ENCODE data around the gene DOP1A. TPM values are rescaled to one million over a fixed set of nuclear protein-coding genes. Genes with fewer than 3 reads are reported as not detected.

DOP1A gene
- total and polyA plus RNA-seq, 2 of the 4 experiments (the other 2 are of a cell fraction) = 6.0 to 32.4 TPM

DNA sequence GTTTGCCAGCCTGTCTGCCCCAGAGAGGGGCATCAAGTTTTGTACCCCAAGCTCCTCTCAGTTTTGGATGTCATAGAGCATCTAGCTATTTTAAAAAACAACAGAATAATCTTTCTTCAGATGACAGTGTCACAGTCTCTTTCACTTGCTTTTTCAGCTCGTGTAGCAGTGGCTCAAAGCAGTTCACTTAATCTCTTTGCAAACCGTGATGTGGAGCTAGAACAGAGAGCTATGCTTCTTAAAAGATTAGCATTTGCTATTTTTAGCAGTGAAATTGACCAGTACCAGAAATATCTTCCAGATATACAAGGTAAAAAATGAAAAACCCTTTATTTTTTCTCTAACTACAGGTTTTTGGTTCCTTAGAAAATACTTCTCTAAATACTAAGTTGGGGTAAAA lies 88.3 kb downstream of the DOP1A start:
- no peak overlapping the region for H3K4me3 ChIP-seq (ENCODE audit: insufficient read depth, low read depth, low read length)
- H3K9me3 ChIP-seq (ENCODE audit: control insufficient read depth, insufficient read depth, low read length) = no peaks in the 10 kb centered on the region
- no peak overlapping the region for H2BK120ac ChIP-seq (ENCODE audit: low read depth, low read length)
- H3K9ac ChIP-seq (ENCODE audit: low read depth, low read length) = no peak overlapping the region
- no peaks in the 10 kb centered on the region for H3K79me1 ChIP-seq (ENCODE audit: low read depth in 1 of 2, low read length in 2 of 2)
- no CpG with 5 or more reads among the region's 2 CpGs for WGBS, 2 experiments (ENCODE audit: extremely low coverage in 2 of 2, insufficient read length in 1 of 2)
- H4K20me1 ChIP-seq (ENCODE audit: insufficient read depth, low read length) = no peaks in the 10 kb centered on the region
- H3K36me3 ChIP-seq (ENCODE audit: control insufficient read depth, insufficient read depth, low read length) = peaks cover 10% of the 10 kb centered on the region
- dilution Hi-C loops (cut with HindIII; ENCODE audit: low sequenced_read_pairs, unreplicated experiment) = no loop called here
- H2BK15ac ChIP-seq (ENCODE audit: low read depth, low read length) = no peak overlapping the region
- H3K4me1 ChIP-seq (ENCODE audit: control insufficient read depth, insufficient read depth, low read length) = no peaks in the 10 kb centered on the region
- H2BK5ac ChIP-seq (ENCODE audit: low read depth, low read length, poor library complexity, severe bottlenecking) = no peak overlapping the region
- DNase-seq = no peak
- H3K56ac ChIP-seq (ENCODE audit: extremely low read depth, insufficient read depth, low read length) = no peak overlapping the region
- no peak overlapping the region for H2BK20ac ChIP-seq (ENCODE audit: low read depth, low read length)
- no peaks in the 10 kb centered on the region for H3K27me3 ChIP-seq (ENCODE audit: control insufficient read depth, insufficient read depth, low read length)
- TF ChIP-seq CHD1 (IDR thresholded peaks at IDR 0.05; ENCODE audit: low read depth, low read length) (no peak), SMC3 (IDR thresholded peaks at IDR 0.05; ENCODE audit: low read depth, low read length) (no peak), MAFK (IDR thresholded peaks at IDR 0.05; ENCODE audit: low read depth, low read length) (no peak), POLR2A (IDR thresholded peaks at IDR 0.05; ENCODE audit: low read depth, low read length) (no peak), MXI1 (IDR thresholded peaks at IDR 0.05; ENCODE audit: borderline replicate concordance, low read depth, low read length) (no peak), RAD21 (IDR thresholded peaks at IDR 0.05; ENCODE audit: low read length) (no peak), NFE2L2 (IDR thresholded peaks at IDR 0.05; ENCODE audit: low read depth, low read length) (no peak)
- TF ChIP-seq, protein P1, sequence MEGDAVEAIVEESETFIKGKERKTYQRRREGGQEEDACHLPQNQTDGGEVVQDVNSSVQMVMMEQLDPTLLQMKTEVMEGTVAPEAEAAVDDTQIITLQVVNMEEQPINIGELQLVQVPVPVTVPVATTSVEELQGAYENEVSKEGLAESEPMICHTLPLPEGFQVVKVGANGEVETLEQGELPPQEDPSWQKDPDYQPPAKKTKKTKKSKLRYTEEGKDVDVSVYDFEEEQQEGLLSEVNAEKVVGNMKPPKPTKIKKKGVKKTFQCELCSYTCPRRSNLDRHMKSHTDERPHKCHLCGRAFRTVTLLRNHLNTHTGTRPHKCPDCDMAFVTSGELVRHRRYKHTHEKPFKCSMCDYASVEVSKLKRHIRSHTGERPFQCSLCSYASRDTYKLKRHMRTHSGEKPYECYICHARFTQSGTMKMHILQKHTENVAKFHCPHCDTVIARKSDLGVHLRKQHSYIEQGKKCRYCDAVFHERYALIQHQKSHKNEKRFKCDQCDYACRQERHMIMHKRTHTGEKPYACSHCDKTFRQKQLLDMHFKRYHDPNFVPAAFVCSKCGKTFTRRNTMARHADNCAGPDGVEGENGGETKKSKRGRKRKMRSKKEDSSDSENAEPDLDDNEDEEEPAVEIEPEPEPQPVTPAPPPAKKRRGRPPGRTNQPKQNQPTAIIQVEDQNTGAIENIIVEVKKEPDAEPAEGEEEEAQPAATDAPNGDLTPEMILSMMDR (conservative IDR thresholded peaks at IDR 0.05; ENCODE audit: low read depth, low read length) = no peak
- no peak overlapping the region for H4K8ac ChIP-seq (ENCODE audit: low read depth in 2 of 2, low read length in 2 of 2)
- no peak overlapping the region for H3K23ac ChIP-seq (ENCODE audit: low read depth, low read length)
- ChIA-PET POLR2A (ENCODE audit: unreplicated experiment) (no interaction called here), CTCF (interaction anchor here (1.1 kb wide), 1 partner anchor 90 kb away, joined by 3 read pairs; the partner anchor contains the start of gene UBE3D)
- no peak overlapping the region for H3K14ac ChIP-seq (replicated peaks; ENCODE audit: low read depth, low read length)
- no peak for ATAC-seq (ENCODE audit: low read depth)
- H2AK5ac ChIP-seq (ENCODE audit: low read depth, low read length) = no peak overlapping the region
- 0 out of 2 replicates have a peak, but pooled peaks cover 4% of the 10 kb centered on the region for H3K9me1 ChIP-seq (ENCODE audit: insufficient read depth, low read length)
- intact Hi-C loops (cut with micrococcal nuclease) = no loop called here
- BruUV-seq (replicated peaks) = no TSS peak
- no peak overlapping the region for H3K4me2 ChIP-seq (ENCODE audit: low read depth, low read length)
- no peak overlapping the region for H4K91ac ChIP-seq (ENCODE audit: insufficient read depth, low read depth, low read length)
- in situ Hi-C loops (cut with MboI; ENCODE audit: low sequenced_read_pairs) = no loop called here
- no peak overlapping the region for H3K27ac ChIP-seq (ENCODE audit: insufficient read depth, low read length)
- H4K5ac ChIP-seq (ENCODE audit: low read depth, low read length) = no peak overlapping the region
- H3K18ac ChIP-seq (ENCODE audit: low read depth, low read length) = no peak overlapping the region
- H2AFZ ChIP-seq (replicated peaks; ENCODE audit: low read length, poor library complexity) = no peak overlapping the region
- H2AK9ac ChIP-seq (replicated peaks; ENCODE audit: low read depth, low read length, poor library complexity) = no peak overlapping the region
- no peak overlapping the region for H3K4ac ChIP-seq (ENCODE audit: low read depth, low read length)

All from IMR-90 (cell line).